GM12878 (cell line): ENCODE measurements around the gene ZFR. TPM values are rescaled to one million over a fixed set of nuclear protein-coding genes. Genes with fewer than 3 reads are reported as not detected.

Experiments
- ATAC-seq: fragments of 200-7000 bp; cut with Tn5 transposase; 3 replicates; pipeline ENCODE4 v1.9.1; 2020; ENCODE audit warnings: mild to moderate bottlenecking, moderate library complexity
- BruUV-seq: library from RNA; stranded (reverse); fragments of 400-500 nt; replicated peaks from 2 replicates; lab custom pipeline; 2021; lab: Mats Ljungman, UMichigan
- CTCF ChIA-PET: fragments of 300-600 bp; sonication (Branson Sonifier 250); formaldehyde crosslinking; extraction: SDS; loops from one replicate; lab custom pipeline; 2021; ENCODE audit warnings: inconsistent platforms; lab: Yijun Ruan, JAX
- POLR2A ChIA-PET: fragments of 350-600 bp; formaldehyde crosslinking; extraction: SDS; loops from one replicate; lab custom pipeline; 2021; ENCODE audit warnings: inconsistent platforms; lab: Charles Lee
- RAD21 ChIA-PET: fragments of 300-600 bp; sonication (Branson Sonifier 250); formaldehyde crosslinking; loops from one replicate; lab custom pipeline; 2023; ENCODE audit warnings: antibody characterized with exemption; ENCODE audit not compliant: unreplicated experiment; lab: Charles Lee
- SMC1A ChIA-PET: fragments of 300-600 bp; sonication (Branson Sonifier 250); formaldehyde crosslinking; loops from one replicate; lab custom pipeline; 2023; ENCODE audit not compliant: unreplicated experiment, uncharacterized antibody; lab: Charles Lee
- DNase-seq: peaks from one replicate; pipeline ENCODE4 v3.0.0-alpha.2; 2011; ENCODE audit warnings: low read depth, low spot score
- FAIRE-seq: peaks from 3 replicates; lab custom pipeline; 2011; peaks lifted over from hg19 to GRCh38; lab: Jason Lieb, UNC
- H2AFZ ChIP-seq: 2 replicates; pipeline ENCODE4 v1.6.0; 2011; ENCODE audit warnings: low read depth, low read length, control low read depth; ENCODE audit not compliant: control insufficient read depth
- H3K27ac ChIP-seq: 2 replicates; pipeline ENCODE4 v1.5.1; 2011; ENCODE audit warnings: control low read depth; ENCODE audit not compliant: control insufficient read depth, insufficient read depth
- H3K27me3 ChIP-seq, 2 experiments: replicated peaks in 1 of 2; 2 replicates each; pipeline versions ENCODE4 v1.6.0 to v1.6.1; 2011; ENCODE audit warnings: low read length in 1 of 2; ENCODE audit not compliant: control insufficient read depth in 2 of 2, insufficient read depth in 2 of 2
- H3K36me3 ChIP-seq, 2 experiments: 2 replicates each; pipeline ENCODE4 v1.5.1; 2011; ENCODE audit warnings: low read length in 1 of 2; ENCODE audit not compliant: control insufficient read depth in 2 of 2, insufficient read depth in 2 of 2
- H3K4me1 ChIP-seq: 2 replicates; pipeline ENCODE4 v1.6.1; 2011; ENCODE audit warnings: mild to moderate bottlenecking, low read length, moderate library complexity, mixed read lengths; ENCODE audit not compliant: control insufficient read depth, insufficient read depth
- H3K4me2 ChIP-seq: 2 replicates; pipeline ENCODE4 v1.6.0; 2011; ENCODE audit warnings: control low read depth; ENCODE audit not compliant: control insufficient read depth, insufficient read depth
- H3K4me3 ChIP-seq: fragments of 200-600 bp; sonication (generic); 2 replicates; pipeline ENCODE4 v1.5.1; 2016
- H3K79me2 ChIP-seq: 2 replicates; pipeline ENCODE4 v1.6.0; 2011; ENCODE audit warnings: low read length; ENCODE audit not compliant: control insufficient read depth, insufficient read depth
- H3K9ac ChIP-seq: 2 replicates; pipeline ENCODE4 v1.8.0; 2011; ENCODE audit warnings: low read length, control low read depth, mixed read lengths; ENCODE audit not compliant: control insufficient read depth, insufficient read depth
- H3K9me3 ChIP-seq: replicated peaks from 3 replicates; pipeline ENCODE4 v1.5.1; 2011; ENCODE audit warnings: mild to moderate bottlenecking, low read length; ENCODE audit not compliant: control insufficient read depth, insufficient read depth
- H4K20me1 ChIP-seq: 2 replicates; pipeline ENCODE4 v1.6.0; 2011; ENCODE audit not compliant: control insufficient read depth, insufficient read depth
- ASH2L ChIP-seq: fragments of 300-600, 200-600 bp; sonication (generic); IDR thresholded peaks from 2 replicates; pipeline ENCODE4 v1.6.1; 2017; ENCODE audit warnings: low read depth, mild to moderate bottlenecking, borderline replicate concordance
- BCL3 ChIP-seq: IDR thresholded peaks from 2 replicates; pipeline ENCODE4 v1.6.1; 2011; ENCODE audit warnings: borderline replicate concordance, low read depth, mild to moderate bottlenecking, moderate library complexity, low read length; ENCODE audit not compliant: insufficient read depth, poor library complexity, severe bottlenecking
- CBX3 ChIP-seq: fragments of 200-600 bp; sonication (generic); IDR thresholded peaks from 2 replicates; pipeline ENCODE4 v1.6.1; 2016; ENCODE audit warnings: low read depth, borderline replicate concordance
- CBX5 ChIP-seq: sonication (generic); IDR thresholded peaks from 2 replicates; pipeline ENCODE4 v1.6.1; 2016; ENCODE audit warnings: low read depth, moderate library complexity, mild to moderate bottlenecking, inconsistent platforms
- CHD2 ChIP-seq: IDR thresholded peaks from 2 replicates; pipeline ENCODE4 v1.6.1; 2011; ENCODE audit warnings: low read depth, low read length, improper control_type of control experiment, borderline replicate concordance
- CREM ChIP-seq: IDR thresholded peaks from 2 replicates; pipeline ENCODE4 v1.6.1; 2014; ENCODE audit warnings: antibody characterized with exemption, low read depth
- E2F8 ChIP-seq: fragments of 450-650 bp; IDR thresholded peaks from 2 replicates; pipeline ENCODE4 v1.6.1; 2018; ENCODE audit warnings: mild to moderate bottlenecking, low read depth, moderate library complexity; ENCODE audit not compliant: partially characterized antibody
- EED ChIP-seq: sonication (generic); IDR thresholded peaks from 2 replicates; pipeline ENCODE4 v1.6.1; 2016; ENCODE audit warnings: antibody characterized with exemption, low read depth
- RAD21 ChIP-seq: IDR thresholded peaks from 2 replicates; pipeline ENCODE4 v1.6.1; 2011; ENCODE audit warnings: mild to moderate bottlenecking, low read depth, low read length, moderate library complexity; ENCODE audit not compliant: insufficient read depth
- RUNX3 ChIP-seq: IDR thresholded peaks from 2 replicates; pipeline ENCODE4 v1.6.1; 2012; ENCODE audit warnings: low read length, inconsistent platforms
- SPI1 ChIP-seq: IDR thresholded peaks from 2 replicates; pipeline ENCODE4 v1.6.1; 2011; ENCODE audit warnings: low read depth, mild to moderate bottlenecking, low read length, moderate library complexity, borderline replicate concordance; ENCODE audit not compliant: insufficient read depth
- TCF12 ChIP-seq: IDR thresholded peaks from 2 replicates; pipeline ENCODE4 v1.6.1; 2011; ENCODE audit warnings: low read depth, mild to moderate bottlenecking, low read length
- TCF3 ChIP-seq: IDR thresholded peaks from 2 replicates; pipeline ENCODE4 v1.6.1; 2012; ENCODE audit warnings: low read depth, mild to moderate bottlenecking, low read length, borderline replicate concordance; ENCODE audit not compliant: insufficient read depth
- WGBS: methylation state at CpG from one replicate; pipeline ENCODE4 v1.1.6; 2016; ENCODE audit warnings: low lambda C conversion rate; ENCODE audit not compliant: insufficient replicate concordance, insufficient coverage; ENCODE audit errors: missing lambda C conversion rate; 5-methylcytosine and 5-hydroxymethylcytosine counted together
- in situ Hi-C: fragments of 300-500 bp; cut with MboI; formaldehyde crosslinking; loops from 9 replicates; pipeline ENCODE4 v1.14.3; 2018; ENCODE audit warnings: mixed read lengths
- intact Hi-C: fragments of 100-400 bp; cut with micrococcal nuclease; formaldehyde crosslinking; loops from one replicate; pipeline ENCODE4 v1.14.2; 2022; ENCODE audit not compliant: unreplicated experiment
- polyA plus RNA-seq, 11 experiments: library from polyadenylated mRNA; depleted of rRNA in 4 of 11; unstranded in 6 of 11; stranded (reverse) in 5 of 11; fragments of >200 nt; fragmentation: Nextera tagmentation in 4 of 11; fragmentation: Illumina TruSeq in 1 of 11; extraction: Ambion mirVana in 4 of 11; extraction: Trizol in 1 of 11; gene quantifications; 1 replicate in 1 of 11; 2 replicates in 10 of 11; pipeline versions ENCODE4 v1.2.1 to v1.2.3, GENCODE V29; 2011 to 2016; ENCODE audit warnings: inconsistent platforms in 2 of 11, missing spikeins in 2 of 11, low read depth in 1 of 11
- total RNA-seq, 4 experiments: library from RNA; depleted of rRNA in 3 of 4; stranded (reverse); fragments of >200 nt in 3 of 4; fragmentation: Illumina TruSeq in 1 of 4; extraction: Trizol in 1 of 4; gene quantifications; 2 replicates each; pipeline versions ENCODE4 v1.2.1 to v1.2.3, GENCODE V29; 2013 to 2021
- TF ChIP-seq, protein P1 (sequence below): fragments of 450-650 bp; IDR thresholded peaks from 2 replicates; pipeline ENCODE4 v1.6.1; 2017; ENCODE audit warnings: antibody characterized with exemption, mild to moderate bottlenecking, moderate library complexity

Gene ZFR
- total and polyA plus RNA-seq, 10 of the 15 experiments (the other 5 are each of a cell fraction or from before 2014, with no cell fraction given): 33.7 to 90.6 (median 72.9) TPM

GRCh38 chr5:32325062-32325461 is 119.5 kb downstream of the ZFR start:
- no peak overlapping the region for H3K4me3 ChIP-seq
- H3K9me3 ChIP-seq: peaks cover 9% of the 10 kb centered on the region; the same call in 2 of the 3 replicates
- intact Hi-C loops: loop anchor here (5.0 kb wide), 4 partner anchors 43 to 498 kb away; partner anchors contain the start of gene GOLPH3
- ChIA-PET RAD21 (interaction anchor here (1.7 kb wide), 1 partner anchor 93 kb away, joined by 11 read pairs; no protein-coding TSS in a partner anchor), SMC1A (interaction anchor here (1.0 to 2.1 kb wide), 6 partner anchors 28 to 94 kb away, joined by 3 to 11 read pairs (median 4); no protein-coding TSS in a partner anchor), CTCF (interaction anchor here (0.6 to 10.9 kb wide), 4 partner anchors 43 to 1627 kb away, joined by 3 to 339 read pairs (median 3); no protein-coding TSS in a partner anchor), POLR2A (interaction anchor here (0.6 kb wide), 2 partner anchors 41 to 157 kb away, joined by 3 read pairs; no protein-coding TSS in a partner anchor)
- no peaks in the 10 kb centered on the region for H3K27me3 ChIP-seq
- peak overlapping the region; percentile 8; the same call in 1 of the 2 replicates for H3K9ac ChIP-seq
- peak overlapping the region; percentile 71; the same call in 1 of the 2 replicates for H3K4me2 ChIP-seq
- peak overlapping the region; percentile 12; the same call in 1 of the 2 replicates for H3K27ac ChIP-seq
- TF ChIP-seq RUNX3 (peak; percentile 56), SPI1 (peak; percentile 22; the same call in 1 of the 2 replicates), BCL3 (no peak), CBX3 (no peak), CBX5 (0 out of 2 replicates have a peak, but pooled peaks have one; percentile 25), RAD21 (no peak), CREM (no peak), ASH2L (no peak), TCF12 (peak; percentile 70), CHD2 (no peak), E2F8 (no peak), EED (0 out of 2 replicates have a peak, but pooled peaks have one; percentile 37), TCF3 (peak; percentile 72; the same call in 1 of the 2 replicates)
- TF ChIP-seq, protein P1, sequence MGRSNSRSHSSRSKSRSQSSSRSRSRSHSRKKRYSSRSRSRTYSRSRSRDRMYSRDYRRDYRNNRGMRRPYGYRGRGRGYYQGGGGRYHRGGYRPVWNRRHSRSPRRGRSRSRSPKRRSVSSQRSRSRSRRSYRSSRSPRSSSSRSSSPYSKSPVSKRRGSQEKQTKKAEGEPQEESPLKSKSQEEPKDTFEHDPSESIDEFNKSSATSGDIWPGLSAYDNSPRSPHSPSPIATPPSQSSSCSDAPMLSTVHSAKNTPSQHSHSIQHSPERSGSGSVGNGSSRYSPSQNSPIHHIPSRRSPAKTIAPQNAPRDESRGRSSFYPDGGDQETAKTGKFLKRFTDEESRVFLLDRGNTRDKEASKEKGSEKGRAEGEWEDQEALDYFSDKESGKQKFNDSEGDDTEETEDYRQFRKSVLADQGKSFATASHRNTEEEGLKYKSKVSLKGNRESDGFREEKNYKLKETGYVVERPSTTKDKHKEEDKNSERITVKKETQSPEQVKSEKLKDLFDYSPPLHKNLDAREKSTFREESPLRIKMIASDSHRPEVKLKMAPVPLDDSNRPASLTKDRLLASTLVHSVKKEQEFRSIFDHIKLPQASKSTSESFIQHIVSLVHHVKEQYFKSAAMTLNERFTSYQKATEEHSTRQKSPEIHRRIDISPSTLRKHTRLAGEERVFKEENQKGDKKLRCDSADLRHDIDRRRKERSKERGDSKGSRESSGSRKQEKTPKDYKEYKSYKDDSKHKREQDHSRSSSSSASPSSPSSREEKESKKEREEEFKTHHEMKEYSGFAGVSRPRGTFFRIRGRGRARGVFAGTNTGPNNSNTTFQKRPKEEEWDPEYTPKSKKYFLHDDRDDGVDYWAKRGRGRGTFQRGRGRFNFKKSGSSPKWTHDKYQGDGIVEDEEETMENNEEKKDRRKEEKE: no peak
- no peak overlapping the region; the same call in 1 of the 2 replicates for H2AFZ ChIP-seq
- H3K36me3 ChIP-seq: no peaks in the 10 kb centered on the region
- DNase-seq (no peak), ATAC-seq (peak; percentile 67), FAIRE-seq (peak; percentile 83)
- in situ Hi-C loops: loop anchor here (5.0 kb wide), 1 partner anchor 98 kb away; no protein-coding TSS in a partner anchor
- H3K4me1 ChIP-seq: peaks cover 7% of the 10 kb centered on the region; the same call in 1 of the 2 replicates
- BruUV-seq: no TSS peak
- H4K20me1 ChIP-seq: no peaks in the 10 kb centered on the region
- WGBS: 2% methylated on average over 3 of the region's 3 CpGs
- H3K79me2 ChIP-seq: no peaks in the 10 kb centered on the region
